WI38 (cell line): ENCODE results near the gene BCOR.

Source experiments
- H3K4me3 ChIP-seq: 2 replicates; pipeline ENCODE4 v1.5.1; 2011; ENCODE audit warnings: low read depth, mild to moderate bottlenecking, control low read depth, low read length
- CTCF ChIP-seq: IDR thresholded peaks from 2 replicates; pipeline ENCODE4 v1.5.1; 2012; ENCODE audit warnings: low read depth, mild to moderate bottlenecking, control low read depth, low read length

Gene BCOR

GRCh38 chrX:40111868-40112267 is 14.1 kb upstream of the BCOR start:
- no peak for TF ChIP-seq CTCF
- no peak overlapping the region for H3K4me3 ChIP-seq

GRCh38 chrX:40109288-40110008 is 11.7 kb upstream of the BCOR start:
- no peak for TF ChIP-seq CTCF

GRCh38 chrX:40108959-40109287 is 11.2 kb upstream of the BCOR start:
- TF ChIP-seq CTCF, result no peak
- H3K4me3 ChIP-seq, result peak overlapping the region; percentile 56

More at GRCh38 chrX:40109288-40110008, 11.7 kb upstream of the BCOR start:
- H3K4me3 ChIP-seq, result peak overlapping the region; percentile 56

- peak overlapping the region; percentile 56 for H3K4me3 ChIP-seq
- no peak for TF ChIP-seq CTCF
Observed at GRCh38 chrX:40108162-40108958, 10.6 kb upstream of the BCOR start.

GRCh38 chrX:40107291-40108161 is 9.8 kb upstream of the BCOR start:
- TF ChIP-seq CTCF, result no peak
- no peak overlapping the region for H3K4me3 ChIP-seq

- TF ChIP-seq CTCF, result no peak
- H3K4me3 ChIP-seq, result peak overlapping the region; percentile 24
Observed at GRCh38 chrX:40106676-40107290, 9.0 kb upstream of the BCOR start.
